ENCODE measurements around the gene FRMD8.

GRCh38 chr11:65393513-65394079 is 7.2 kb downstream of the FRMD8 start:
- TF ChIP-seq EZH2 (IDR thresholded peaks at IDR 0.05; ENCODE audit: insufficient read depth, poor library complexity, severe bottlenecking): no peak
- TF ChIP-seq EZH2phosphoT487 (IDR thresholded peaks at IDR 0.05; ENCODE audit: insufficient read depth, low read depth): no peak
